Type B pancreatic cell (in vitro differentiated cells): ENCODE data around the gene KCMF1. TPM values are rescaled to one million over a fixed set of nuclear protein-coding genes. Genes with fewer than 3 reads are reported as not detected.

Experiments
- DNase-seq: peaks from one replicate; pipeline ENCODE4 v3.0.0; 2021; ENCODE audit warnings: mixed read lengths; ENCODE audit not compliant: unreplicated experiment; ENCODE audit errors: extremely low spot score
- H3K27ac Mint-ChIP-seq: 2 replicates; pipeline ENCODE4 v1.8.0; 2021; ENCODE audit warnings: mild to moderate bottlenecking, mixed read lengths
- H3K27me3 Mint-ChIP-seq: 2 replicates; pipeline ENCODE4 v1.8.0; 2021; ENCODE audit warnings: mixed read lengths
- H3K36me3 Mint-ChIP-seq: 2 replicates; pipeline ENCODE4 v1.8.0; 2021; ENCODE audit warnings: mixed read lengths
- H3K4me1 Mint-ChIP-seq: one replicate; pipeline ENCODE4 v1.8.0; 2021; ENCODE audit warnings: mixed read lengths; ENCODE audit not compliant: unreplicated experiment
- H3K4me3 Mint-ChIP-seq: 2 replicates; pipeline ENCODE4 v1.8.0; 2021; ENCODE audit warnings: mild to moderate bottlenecking, mixed read lengths
- H3K9me3 Mint-ChIP-seq: 2 replicates; pipeline ENCODE4 v1.8.0; 2021; ENCODE audit warnings: mixed read lengths
- CTCF ChIP-seq: fragments of 200-600 bp; sonication (generic); conservative IDR thresholded peaks from 2 replicates; pipeline ENCODE4 v1.5.0; 2021; ENCODE audit warnings: antibody characterized with exemption, mild to moderate bottlenecking
- total RNA-seq: library from RNA; stranded (reverse); gene quantifications from 2 replicates; pipeline ENCODE4 v1.2.1, GENCODE V29; 2021; ENCODE audit warnings: low replicate concordance

Gene KCMF1
- total RNA-seq, 1 donor from 2014 or later, result 62.2 TPM

DNA sequence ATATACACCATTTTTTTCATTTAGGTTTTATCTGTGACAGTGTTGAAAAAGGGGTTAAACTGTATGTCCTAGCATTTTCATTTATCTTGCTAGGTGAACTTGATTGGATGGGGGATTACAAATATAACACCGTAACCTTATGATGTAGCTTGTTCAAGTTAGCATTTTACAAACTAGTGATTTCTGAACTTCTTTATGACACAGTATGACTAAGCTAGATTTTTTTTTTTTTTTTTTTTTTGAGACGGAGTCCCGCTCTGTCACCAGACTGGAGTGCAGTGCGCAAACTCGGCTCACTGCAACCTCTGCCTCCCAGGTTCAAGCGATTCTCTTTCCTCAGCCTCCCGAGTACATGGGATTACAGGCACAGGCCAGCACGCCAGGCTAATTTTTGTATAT, 47.1 kb downstream of the KCMF1 start:
- Mint-ChIP-seq H3K27me3 (no peaks in the 10 kb centered on the region), H3K4me1 (peaks cover 35% of the 10 kb centered on the region), H3K36me3 (peaks cover 8% of the 10 kb centered on the region)

DNA sequence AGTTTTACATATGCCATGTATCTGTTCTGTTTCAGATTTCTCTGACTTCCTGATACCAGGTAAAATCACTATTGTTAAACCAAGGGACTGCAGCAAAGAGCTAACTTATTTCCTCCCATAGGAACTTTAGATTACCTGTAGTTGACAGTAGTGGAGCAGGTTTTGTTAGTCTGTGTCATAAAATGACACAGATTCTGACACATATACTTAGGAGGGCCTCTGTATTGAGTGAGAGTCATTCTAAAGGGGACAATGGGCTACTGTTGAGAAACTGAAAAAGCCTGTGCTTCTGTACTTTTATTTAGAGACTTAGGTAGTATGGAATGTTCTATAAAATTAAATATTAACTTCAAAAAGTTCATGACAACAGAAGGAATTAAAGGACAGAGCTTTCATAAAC, 48.2 kb downstream of the KCMF1 start:
- Mint-ChIP-seq H3K36me3 (peaks cover 12% of the 10 kb centered on the region), H3K27me3 (no peaks in the 10 kb centered on the region), H3K27ac (peak overlapping the region; percentile 88), H3K4me1 (peaks cover 36% of the 10 kb centered on the region), H3K4me3 (peak overlapping the region; percentile 31), H3K9me3 (no peaks in the 10 kb centered on the region)
- DNase-seq, result no peak
- no peak for TF ChIP-seq CTCF

More for the DNA sequence above, 47.1 kb downstream of the KCMF1 start:
- peak overlapping the region; percentile 42 for H3K4me3 Mint-ChIP-seq
- peak overlapping the region; percentile 86 for H3K27ac Mint-ChIP-seq
- peak; percentile 36 for TF ChIP-seq CTCF
- no peaks in the 10 kb centered on the region for H3K9me3 Mint-ChIP-seq
- DNase-seq, result no peak

- no peak overlapping the region for H3K27ac Mint-ChIP-seq
These were observed 51.3 kb downstream of the KCMF1 start for GRCh38 chr2:85022232-85022631.

DNA sequence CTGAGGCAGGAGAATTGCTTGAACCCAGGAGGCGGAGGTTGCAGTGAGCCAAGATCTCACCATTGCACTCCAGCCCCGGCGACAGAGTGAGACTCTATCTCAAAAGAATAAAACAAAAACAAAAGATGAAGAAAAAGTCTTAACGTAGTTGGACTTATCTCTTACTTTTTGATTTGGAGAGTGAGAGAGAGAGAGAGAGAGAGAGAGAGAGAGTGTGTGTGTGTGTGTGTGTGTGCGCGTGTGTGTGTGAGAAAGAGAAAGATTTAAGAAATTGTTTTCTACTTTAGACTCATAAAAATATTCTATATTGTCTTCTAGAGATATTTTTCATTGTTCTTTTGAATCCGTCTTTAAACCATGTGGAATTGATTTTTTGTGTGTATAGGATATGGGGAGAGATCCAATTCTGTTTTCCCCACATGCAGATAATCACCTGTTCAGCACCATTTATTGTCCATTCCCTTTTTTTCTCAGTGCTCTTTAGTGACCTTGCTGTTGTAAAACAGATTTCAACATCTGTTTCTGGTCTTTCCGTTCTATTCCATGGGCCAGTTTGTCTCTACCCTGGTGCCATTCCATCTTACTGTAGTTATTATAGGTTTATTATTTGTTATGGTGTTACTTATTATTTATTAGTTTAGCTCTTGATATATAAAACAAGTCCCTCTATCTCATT, 53.5 kb downstream of the KCMF1 start:
- no peak overlapping the region for H3K4me3 Mint-ChIP-seq
- peak overlapping the region; percentile 8 for H3K27ac Mint-ChIP-seq
- no peak for TF ChIP-seq CTCF
- no peaks in the 10 kb centered on the region for H3K9me3 Mint-ChIP-seq
- peaks cover 30% of the 10 kb centered on the region for H3K36me3 Mint-ChIP-seq
- peaks cover 23% of the 10 kb centered on the region for H3K4me1 Mint-ChIP-seq
- DNase-seq, result no peak
- H3K27me3 Mint-ChIP-seq, result no peaks in the 10 kb centered on the region

More at GRCh38 chr2:85022232-85022631, 51.3 kb downstream of the KCMF1 start:
- Mint-ChIP-seq H3K4me3 (no peak overlapping the region), H3K9me3 (no peaks in the 10 kb centered on the region), H3K27me3 (no peaks in the 10 kb centered on the region), H3K4me1 (peaks cover 31% of the 10 kb centered on the region), H3K36me3 (peaks cover 18% of the 10 kb centered on the region)
- no peak for TF ChIP-seq CTCF
- DNase-seq, result no peak

DNA sequence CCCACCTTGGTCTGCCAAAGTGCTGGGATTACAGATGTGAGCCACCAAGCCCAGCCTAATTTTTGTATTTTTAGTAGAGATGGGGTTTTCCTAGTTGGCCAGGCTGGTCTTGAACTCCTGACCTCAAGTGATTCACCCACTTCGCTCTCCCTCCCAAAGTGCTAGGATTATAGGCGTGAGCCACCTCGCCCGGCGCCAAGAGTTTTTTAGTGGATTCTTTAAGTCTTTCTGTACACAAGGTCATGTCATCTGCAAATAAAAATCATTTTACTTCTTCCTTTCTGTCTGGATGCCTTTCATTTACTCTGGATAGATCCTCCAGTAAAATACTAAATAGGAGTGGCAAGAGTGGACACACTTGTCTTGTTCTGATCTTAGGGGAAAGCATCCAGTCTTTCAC, 61.7 kb downstream of the KCMF1 start:
- DNase-seq, result no peak
- TF ChIP-seq CTCF, result no peak
- Mint-ChIP-seq H3K4me1 (peaks cover 8% of the 10 kb centered on the region), H3K4me3 (no peak overlapping the region), H3K27me3 (no peaks in the 10 kb centered on the region), H3K27ac (no peak overlapping the region), H3K9me3 (no peaks in the 10 kb centered on the region), H3K36me3 (peaks cover 43% of the 10 kb centered on the region)
